Activated CD4-positive, alpha-beta memory T cell treated with anti-CD3 and anti-CD28 coated beads for 36 hours (primary cell): Measurements from ENCODE around the gene C16orf86. TPM values are rescaled to one million over a fixed set of nuclear protein-coding genes. Genes with fewer than 3 reads are reported as not detected.
A peak's percentile ranks its signal among the peaks of the same experiment; 100 is the strongest.
"Not testable (repeated sequence)": the region's sequence is repeated elsewhere in the genome, so short reads cannot be mapped to it uniquely, and the experiment has no call there.

Source experiments
- CTCF ChIA-PET: fragments of 350-600 bp; sonication (Branson Sonifier 250); formaldehyde crosslinking; loops from one replicate; lab custom pipeline; 2021; ENCODE audit warnings: antibody characterized with exemption, inconsistent platforms; lab: Charles Lee
- POLR2A ChIA-PET: fragments of 350-600 bp; sonication (Branson Sonifier 250); formaldehyde crosslinking; loops from one replicate; lab custom pipeline; 2021; ENCODE audit warnings: antibody characterized with exemption; lab: Charles Lee
- DNase-seq: peaks from one replicate; pipeline ENCODE4 v3.0.0-alpha.2; 2020
- H3K27ac Mint-ChIP-seq: one replicate; pipeline ENCODE4 v1.8.0; 2021; ENCODE audit warnings: mixed read lengths
- H3K27me3 Mint-ChIP-seq: one replicate; pipeline ENCODE4 v1.8.0; 2021; ENCODE audit warnings: mixed read lengths
- H3K36me3 Mint-ChIP-seq: one replicate; pipeline ENCODE4 v1.8.0; 2021; ENCODE audit warnings: mixed read lengths
- H3K4me1 Mint-ChIP-seq: one replicate; pipeline ENCODE4 v1.8.0; 2021; ENCODE audit warnings: low read depth, mixed read lengths
- H3K4me3 Mint-ChIP-seq: one replicate; pipeline ENCODE4 v1.8.0; 2021; ENCODE audit warnings: mild to moderate bottlenecking, mixed read lengths
- H3K9me3 Mint-ChIP-seq: one replicate; pipeline ENCODE4 v1.8.0; 2021; ENCODE audit warnings: mixed read lengths
- intact Hi-C: fragments of 100-400 bp; cut with micrococcal nuclease; formaldehyde crosslinking; loops from one replicate; pipeline ENCODE4 v1.15.1; 2023
- total RNA-seq, 2 experiments: library from RNA; stranded (reverse); gene quantifications; one replicate each; pipeline ENCODE4 v1.2.3, GENCODE V29; 2021

C16orf86 gene
- total RNA-seq, 2 experiments from 2014 or later: 2.2 to 2.5 TPM

GRCh38 chr16:67677712-67678111 lies 11.1 kb downstream of the C16orf86 start:
- Mint-ChIP-seq H3K4me1 (no peaks in the 10 kb centered on the region), H3K27me3 (no peaks in the 10 kb centered on the region)

GRCh38 chr16:67678354-67679023 lies 11.9 kb downstream of the C16orf86 start:
- intact Hi-C loops: no loop called here

More at GRCh38 chr16:67677712-67678111, 11.1 kb downstream of the C16orf86 start:
- Mint-ChIP-seq H3K4me3 (no peak overlapping the region), H3K27ac (no peak overlapping the region), H3K9me3 (no peaks in the 10 kb centered on the region), H3K36me3 (no peaks in the 10 kb centered on the region)
- no peak for DNase-seq
- POLR2A ChIA-PET: interaction anchor here (0.6 to 0.7 kb wide), 2 partner anchors 10 to 187 kb away, joined by 3 read pairs; no protein-coding TSS in a partner anchor
- CTCF ChIA-PET: interaction anchor here (1.0 to 3.8 kb wide), 2 partner anchors 130 to 157 kb away, joined by 3 to 16 read pairs; no protein-coding TSS in a partner anchor
- intact Hi-C loops: no loop called here

GRCh38 chr16:67679935-67680897 lies 13.6 kb downstream of the C16orf86 start:
- ChIA-PET POLR2A (no interaction called here), CTCF (interaction anchor here (0.5 to 3.8 kb wide), 5 partner anchors 7 to 241 kb away, joined by 3 to 16 read pairs (median 6); no protein-coding TSS in a partner anchor)
- Mint-ChIP-seq H3K36me3 (peaks cover 5% of the 10 kb centered on the region), H3K27me3 (no peaks in the 10 kb centered on the region), H3K4me1 (peaks cover 7% of the 10 kb centered on the region), H3K27ac (no peak overlapping the region), H3K4me3 (no peak overlapping the region), H3K9me3 (no peaks in the 10 kb centered on the region)
- intact Hi-C loops: no loop called here
- DNase-seq: no peak

More at GRCh38 chr16:67678354-67679023, 11.9 kb downstream of the C16orf86 start:
- ChIA-PET POLR2A (interaction anchor here (0.7 kb wide), 1 partner anchor 11 kb away, joined by 3 read pairs; no protein-coding TSS in a partner anchor), CTCF (interaction anchor here (1.0 to 3.8 kb wide), 2 partner anchors 131 to 157 kb away, joined by 3 to 16 read pairs; no protein-coding TSS in a partner anchor)
- H3K4me1 Mint-ChIP-seq: no peaks in the 10 kb centered on the region
- H3K4me3 Mint-ChIP-seq: no peak overlapping the region
- H3K27me3 Mint-ChIP-seq: no peaks in the 10 kb centered on the region
- H3K9me3 Mint-ChIP-seq: no peaks in the 10 kb centered on the region
- no peak for DNase-seq
- H3K27ac Mint-ChIP-seq: no peak overlapping the region
- H3K36me3 Mint-ChIP-seq: peaks cover 2% of the 10 kb centered on the region

- H3K4me1 Mint-ChIP-seq: peaks cover 17% of the 10 kb centered on the region
- intact Hi-C loops: no loop called here
- H3K36me3 Mint-ChIP-seq: peaks cover 12% of the 10 kb centered on the region
- H3K27ac Mint-ChIP-seq: no peak overlapping the region
- H3K4me3 Mint-ChIP-seq: no peak overlapping the region
- no peaks in the 10 kb centered on the region for H3K9me3 Mint-ChIP-seq
- H3K27me3 Mint-ChIP-seq: no peaks in the 10 kb centered on the region
- DNase-seq: no peak
- POLR2A ChIA-PET: no interaction called here
- CTCF ChIA-PET: interaction anchor here (1.0 to 1.5 kb wide), 2 partner anchors 16 to 170 kb away, joined by 3 to 6 read pairs; no protein-coding TSS in a partner anchor
These were observed 17.2 kb downstream of the C16orf86 start for GRCh38 chr16:67683767-67684166.

GRCh38 chr16:67685388-67686112 lies 18.9 kb downstream of the C16orf86 start:
- H3K27me3 Mint-ChIP-seq: no peaks in the 10 kb centered on the region
- intact Hi-C loops: no loop called here
- H3K4me3 Mint-ChIP-seq: no peak overlapping the region
- H3K9me3 Mint-ChIP-seq: no peaks in the 10 kb centered on the region
- H3K27ac Mint-ChIP-seq: peak overlapping the region; percentile 21
- no peak for DNase-seq
- peaks cover 17% of the 10 kb centered on the region for H3K4me1 Mint-ChIP-seq
- peaks cover 12% of the 10 kb centered on the region for H3K36me3 Mint-ChIP-seq
- POLR2A ChIA-PET: no interaction called here
- CTCF ChIA-PET: no interaction called here

GRCh38 chr16:67693517-67694285 lies 27.1 kb downstream of the C16orf86 start:
- H3K36me3 Mint-ChIP-seq, H3K27me3 Mint-ChIP-seq, H3K9me3 Mint-ChIP-seq, H3K4me1 Mint-ChIP-seq, intact Hi-C loops, DNase-seq, H3K27ac Mint-ChIP-seq, H3K4me3 Mint-ChIP-seq: not testable (repeated sequence)
- POLR2A ChIA-PET: interaction anchor here (0.6 kb wide), 1 partner anchor 676 kb away, joined by 4 read pairs; no protein-coding TSS in a partner anchor
- CTCF ChIA-PET: interaction anchor here (0.7 kb wide), 1 partner anchor 123 kb away, joined by 3 read pairs; no protein-coding TSS in a partner anchor

GRCh38 chr16:67694611-67695010 lies 28.0 kb downstream of the C16orf86 start:
- H3K4me1 Mint-ChIP-seq: no peaks in the 10 kb centered on the region
- ChIA-PET CTCF (no interaction called here), POLR2A (no interaction called here)
- no peak overlapping the region for H3K4me3 Mint-ChIP-seq
- H3K27ac Mint-ChIP-seq: no peak overlapping the region
- H3K27me3 Mint-ChIP-seq: no peaks in the 10 kb centered on the region
- H3K36me3 Mint-ChIP-seq: peaks cover 2% of the 10 kb centered on the region
- intact Hi-C loops: no loop called here
- DNase-seq: no peak
- H3K9me3 Mint-ChIP-seq: no peaks in the 10 kb centered on the region

- POLR2A ChIA-PET: no interaction called here
- no peak overlapping the region for H3K27ac Mint-ChIP-seq
- no peak for DNase-seq
These were observed 31.0 kb downstream of the C16orf86 start for GRCh38 chr16:67697422-67698185.

GRCh38 chr16:67699265-67699664 lies 32.7 kb downstream of the C16orf86 start:
- H3K9me3 Mint-ChIP-seq: no peaks in the 10 kb centered on the region
- no peaks in the 10 kb centered on the region for H3K27me3 Mint-ChIP-seq
- peaks cover 15% of the 10 kb centered on the region for H3K4me1 Mint-ChIP-seq
- no peak for DNase-seq
- no peak overlapping the region for H3K27ac Mint-ChIP-seq
- CTCF ChIA-PET: no interaction called here
- no peak overlapping the region for H3K4me3 Mint-ChIP-seq
- POLR2A ChIA-PET: no interaction called here
- intact Hi-C loops: no loop called here
- peaks cover 2% of the 10 kb centered on the region for H3K36me3 Mint-ChIP-seq

More at GRCh38 chr16:67697422-67698185, 31.0 kb downstream of the C16orf86 start:
- CTCF ChIA-PET: no interaction called here
- peaks cover 2% of the 10 kb centered on the region for H3K36me3 Mint-ChIP-seq
- H3K4me1 Mint-ChIP-seq: peaks cover 2% of the 10 kb centered on the region
- no peaks in the 10 kb centered on the region for H3K9me3 Mint-ChIP-seq
- intact Hi-C loops: no loop called here
- H3K4me3 Mint-ChIP-seq: no peak overlapping the region
- no peaks in the 10 kb centered on the region for H3K27me3 Mint-ChIP-seq

- peaks cover 23% of the 10 kb centered on the region for H3K4me1 Mint-ChIP-seq
- intact Hi-C loops: no loop called here
- no peak for DNase-seq
- H3K27me3 Mint-ChIP-seq: no peaks in the 10 kb centered on the region
- H3K36me3 Mint-ChIP-seq: peaks cover 2% of the 10 kb centered on the region
- POLR2A ChIA-PET: no interaction called here
- no peaks in the 10 kb centered on the region for H3K9me3 Mint-ChIP-seq
- CTCF ChIA-PET: no interaction called here
- no peak overlapping the region for H3K27ac Mint-ChIP-seq
- H3K4me3 Mint-ChIP-seq: no peak overlapping the region
These were observed 34.8 kb downstream of the C16orf86 start for GRCh38 chr16:67701420-67701819.
